Omental fat pad (tissue), 4 donors: ENCODE results near the gene ANXA3. TPM values are rescaled to one million over a fixed set of nuclear protein-coding genes. Genes with fewer than 3 reads are reported as not detected.

Experiments
- ATAC-seq: fragments of 150-250 bp; one replicate; pipeline ENCODE4 v1.9.1; 2016; ENCODE audit warnings: mild to moderate bottlenecking, moderate library complexity; ENCODE audit not compliant: low FRiP score
- DNase-seq: peaks from one replicate; pipeline ENCODE4 v3.0.0-alpha.2; 2019; ENCODE audit warnings: low spot score
- CTCF ChIP-seq, 3 donors: fragments of 450-650 bp; IDR thresholded peaks; one replicate each; pipeline ENCODE4 v1.5.1; 2016 to 2017; ENCODE audit warnings: antibody characterized with exemption in 3 of 3, mild to moderate bottlenecking in 3 of 3, moderate library complexity in 2 of 3
- total RNA-seq, 4 donors: library from RNA; depleted of rRNA; stranded (reverse); fragments of >200 nt; gene quantifications; one replicate each; pipeline ENCODE4 v1.1.0, GENCODE V29; 2016

ANXA3 gene
- total RNA-seq, 4 donors from 2014 or later, result 76.3 to 217 (median 105) TPM

GRCh38 chr4:78651250-78651860, 99.8 kb downstream of the ANXA3 start:
- no peak for TF ChIP-seq CTCF (IDR thresholded peaks at IDR 0.05)
- DNase-seq (no peak), ATAC-seq (no peak)

- ATAC-seq (no peak), DNase-seq (no peak)
- TF ChIP-seq CTCF (IDR thresholded peaks at IDR 0.05), result no peak
Measured at GRCh38 chr4:78652282-78652876, 100.8 kb downstream of the ANXA3 start.

DNA sequence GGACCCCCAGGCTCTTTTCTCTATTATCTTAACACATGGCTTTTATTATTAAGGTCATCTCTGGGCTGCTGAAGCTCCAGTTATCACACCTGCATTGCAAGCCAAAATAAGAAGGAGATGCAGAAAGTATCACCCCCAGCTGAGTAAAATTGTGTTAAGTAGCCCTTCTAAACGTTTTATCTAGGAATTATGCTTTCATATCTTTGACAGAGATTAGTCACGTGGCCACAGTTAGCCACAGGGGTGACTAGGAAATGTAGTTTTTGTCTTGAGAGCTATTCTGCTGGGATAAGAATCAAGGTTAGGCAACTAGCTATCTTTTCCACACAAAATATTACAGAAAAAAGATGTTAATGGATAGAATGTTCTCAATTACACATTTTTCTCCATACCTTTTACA, 102.1 kb downstream of the ANXA3 start:
- no peak for TF ChIP-seq CTCF (IDR thresholded peaks at IDR 0.05)
- no peak for DNase-seq
- no peak for ATAC-seq

DNA sequence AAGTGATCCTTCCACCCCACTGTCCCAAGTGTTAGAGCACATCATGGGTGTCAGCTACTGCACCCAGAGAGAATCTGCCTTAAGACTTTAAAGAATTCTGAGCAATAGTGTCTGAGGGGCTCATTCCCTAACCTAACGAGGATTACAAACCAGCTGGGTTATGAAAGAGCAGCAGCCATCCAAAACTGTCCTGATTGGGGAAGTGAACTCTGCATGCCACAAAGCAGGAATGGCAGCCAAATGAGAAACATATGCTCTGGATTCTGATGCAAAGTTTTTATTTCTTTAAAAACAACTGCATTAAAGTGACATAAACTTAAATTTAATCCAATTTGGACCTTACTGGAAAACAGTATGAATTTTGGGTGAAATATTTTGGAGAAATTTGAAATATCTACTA, 103.2 kb downstream of the ANXA3 start:
- no peak for ATAC-seq
- no peak for TF ChIP-seq CTCF (IDR thresholded peaks at IDR 0.05)
- DNase-seq, result no peak

DNA sequence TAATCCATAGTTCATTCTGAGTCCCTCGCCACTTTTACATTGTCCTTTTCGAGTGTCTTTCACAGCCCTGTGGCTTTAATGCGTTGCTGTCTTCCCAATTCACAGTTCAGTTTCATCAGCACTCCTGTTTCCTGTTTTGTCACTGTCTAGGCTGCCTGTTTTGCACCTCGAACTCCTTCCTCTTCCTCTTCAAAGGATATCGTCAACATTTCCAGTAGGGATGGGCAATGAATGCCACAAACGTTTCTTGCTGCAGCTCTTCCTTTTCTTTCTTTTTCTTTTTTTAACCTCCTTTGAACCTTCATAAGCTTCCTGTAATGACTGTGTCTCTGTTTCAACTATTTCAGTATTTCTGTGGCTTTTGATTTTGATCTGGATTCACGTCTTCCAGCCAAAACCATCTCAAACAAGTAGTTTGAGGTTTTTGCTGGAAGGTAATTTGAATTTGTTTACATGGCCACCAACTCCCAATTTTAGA, 105.4 kb downstream of the ANXA3 start:
- ATAC-seq (no peak), DNase-seq (no peak)
- no peak for TF ChIP-seq CTCF (IDR thresholded peaks at IDR 0.05)

- TF ChIP-seq CTCF (IDR thresholded peaks at IDR 0.05), result no peak
- ATAC-seq (no peak), DNase-seq (no peak)
Measured at GRCh38 chr4:78659264-78659663, 107.7 kb downstream of the ANXA3 start.

GRCh38 chr4:78659665-78660064, 108.1 kb downstream of the ANXA3 start:
- no peak for ATAC-seq
- TF ChIP-seq CTCF (IDR thresholded peaks at IDR 0.05), result no peak
- DNase-seq, result no peak
